ENCODE measurements around the gene UBE3B.

The UBE3B gene

GRCh38 chr12:109527489-109528123 lies 50.2 kb downstream of the UBE3B start:
- DNase-seq (ENCODE audit: low read depth in 2 of 2), result no peak

- DNase-seq (ENCODE audit: low read depth in 2 of 2), result no peak
Observed at GRCh38 chr12:109529691-109530640, 52.5 kb downstream of the UBE3B start.

GRCh38 chr12:109531411-109531810 lies 54.0 kb downstream of the UBE3B start:
- no peak for DNase-seq (ENCODE audit: low read depth in 2 of 2)

- DNase-seq (ENCODE audit: low read depth in 2 of 2), result no peak
Observed at GRCh38 chr12:109532721-109533486, 55.5 kb downstream of the UBE3B start.

GRCh38 chr12:109533487-109533740 lies 56.0 kb downstream of the UBE3B start:
- DNase-seq (ENCODE audit: low read depth in 2 of 2), result no peak

GRCh38 chr12:109534456-109534855 lies 57.0 kb downstream of the UBE3B start:
- DNase-seq (ENCODE audit: low read depth in 2 of 2), result no peak

GRCh38 chr12:109535231-109535862 lies 57.9 kb downstream of the UBE3B start:
- DNase-seq (ENCODE audit: low read depth in 2 of 2), result no peak

- DNase-seq (ENCODE audit: low read depth in 2 of 2), result no peak
Observed at GRCh38 chr12:109535863-109536250, 58.4 kb downstream of the UBE3B start.

GRCh38 chr12:109537136-109537535 lies 59.7 kb downstream of the UBE3B start:
- no peak for DNase-seq (ENCODE audit: low read depth in 2 of 2)

- no peak for DNase-seq (ENCODE audit: low read depth in 2 of 2)
Observed at GRCh38 chr12:109538191-109538863, 60.9 kb downstream of the UBE3B start.

- no peak for DNase-seq (ENCODE audit: low read depth in 2 of 2)
Observed at GRCh38 chr12:109539508-109539907, 62.1 kb downstream of the UBE3B start.

GRCh38 chr12:109540526-109541412 lies 63.3 kb downstream of the UBE3B start:
- no peak for DNase-seq (ENCODE audit: low read depth in 2 of 2)

- no peak for DNase-seq (ENCODE audit: low read depth in 2 of 2)
Observed at GRCh38 chr12:109541413-109541726, 63.9 kb downstream of the UBE3B start.

- DNase-seq (ENCODE audit: low read depth in 2 of 2), result no peak
Observed at GRCh38 chr12:109542014-109542413, 64.6 kb downstream of the UBE3B start.

- no peak for DNase-seq (ENCODE audit: low read depth in 2 of 2)
Observed at GRCh38 chr12:109542876-109543275, 65.4 kb downstream of the UBE3B start.

GRCh38 chr12:109544955-109545531 lies 67.6 kb downstream of the UBE3B start:
- no peak for DNase-seq (ENCODE audit: low read depth in 2 of 2)

- DNase-seq (ENCODE audit: low read depth in 2 of 2), result no peak
Observed at GRCh38 chr12:109545826-109546225, 68.4 kb downstream of the UBE3B start.

- no peak for DNase-seq (ENCODE audit: low read depth in 2 of 2)
Observed at GRCh38 chr12:109547286-109547685, 69.9 kb downstream of the UBE3B start.

- no peak for DNase-seq (ENCODE audit: low read depth in 2 of 2)
Observed at GRCh38 chr12:109548258-109548657, 70.8 kb downstream of the UBE3B start.

GRCh38 chr12:109549613-109550270 lies 72.3 kb downstream of the UBE3B start:
- no peak for DNase-seq (ENCODE audit: low read depth in 2 of 2)

Data from stimulated activated CD4-positive, alpha-beta T cell treated with anti-CD3 and anti-CD28 coated beads, Interleukin-1b, Interleukin-23, amount 100 ng/mL, for 4 hours (primary cell).